KMS-11 (cell line): ENCODE data around the gene GASK1A.

Experiments used
- H2AFZ ChIP-seq: fragments of 200-600 bp; sonication (generic); 2 replicates; pipeline ENCODE4 v1.6.1; 2016; ENCODE audit warnings: antibody characterized with exemption, mixed run types, low read depth
- H3K27ac ChIP-seq: fragments of 200-600 bp; sonication (generic); 2 replicates; pipeline ENCODE4 v1.6.1; 2016; ENCODE audit warnings: mild to moderate bottlenecking, mixed run types
- H3K27me3 ChIP-seq: fragments of 200-600 bp; sonication (generic); 2 replicates; pipeline ENCODE4 v1.6.1; 2017; ENCODE audit warnings: mild to moderate bottlenecking, low read depth, mixed run types, moderate library complexity; ENCODE audit not compliant: insufficient read depth
- H3K36me3 ChIP-seq: fragments of 200-600 bp; sonication (generic); 2 replicates; pipeline ENCODE4 v1.6.1; 2017; ENCODE audit warnings: mild to moderate bottlenecking, mixed run types; ENCODE audit not compliant: insufficient read depth
- H3K4me1 ChIP-seq: fragments of 200-600 bp; sonication (generic); 2 replicates; pipeline ENCODE4 v1.6.1; 2016; ENCODE audit warnings: mild to moderate bottlenecking, low read depth, mixed run types; ENCODE audit not compliant: poor library complexity, severe bottlenecking
- H3K4me2 ChIP-seq: fragments of 200-600 bp; sonication (generic); 2 replicates; pipeline ENCODE4 v1.7.0; 2016; ENCODE audit warnings: mild to moderate bottlenecking, mixed run types
- H3K4me3 ChIP-seq: fragments of 200-600 bp; sonication (generic); IDR thresholded peaks from 2 replicates; pipeline ENCODE4 v1.6.1; 2017; ENCODE audit warnings: low read depth, low read length, mixed read lengths; ENCODE audit not compliant: insufficient read depth
- H3K79me2 ChIP-seq: fragments of 200-600 bp; sonication (generic); 2 replicates; pipeline ENCODE4 v1.6.1; 2016; ENCODE audit warnings: low read depth, mixed run types; ENCODE audit not compliant: insufficient read depth
- H3K9ac ChIP-seq: fragments of 200-600 bp; sonication (generic); 2 replicates; pipeline ENCODE4 v1.6.1; 2016; ENCODE audit warnings: mild to moderate bottlenecking, mixed run types
- H4K20me1 ChIP-seq: fragments of 200-600 bp; sonication (generic); 2 replicates; pipeline ENCODE4 v1.6.1; 2016; ENCODE audit warnings: mild to moderate bottlenecking, mixed run types; ENCODE audit not compliant: insufficient read depth
- CTCF ChIP-seq: fragments of 200-600 bp; sonication (generic); conservative IDR thresholded peaks from 2 replicates; pipeline ENCODE4 v1.6.1; 2017; ENCODE audit warnings: low read depth, mild to moderate bottlenecking, antibody characterized with exemption, low read length, moderate library complexity, mixed read lengths

GASK1A gene

DNA sequence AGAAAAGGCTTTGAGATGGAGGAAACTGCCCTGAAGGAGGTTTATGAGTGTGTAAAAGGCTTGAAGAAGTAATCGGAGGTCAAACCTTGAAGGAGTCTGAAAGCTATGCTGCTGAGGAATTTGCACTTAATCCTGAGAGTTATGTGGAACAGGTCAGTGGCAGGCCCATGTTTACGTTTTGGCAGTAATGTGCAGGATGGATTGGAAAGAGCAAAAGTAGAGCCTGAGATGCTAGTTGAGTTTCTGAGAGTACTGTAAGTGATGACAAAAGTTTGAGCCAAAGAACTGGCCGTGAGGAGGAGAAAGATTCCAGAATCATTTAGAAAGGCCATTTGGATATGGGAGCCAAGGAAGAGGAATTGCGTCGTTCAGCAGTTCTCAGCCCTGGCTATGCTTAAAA, 3.2 kb upstream of the GASK1A start:
- Histone ChIP-seq H3K79me2 (no peaks in the 10 kb centered on the region), H3K4me3 (no peak overlapping the region), H3K4me1 (no peaks in the 10 kb centered on the region), H2AFZ (no peak overlapping the region), H4K20me1 (no peaks in the 10 kb centered on the region), H3K27me3 (no peaks in the 10 kb centered on the region), H3K36me3 (no peaks in the 10 kb centered on the region), H3K9ac (no peak overlapping the region), H3K27ac (no peak overlapping the region), H3K4me2 (no peak overlapping the region)
- TF ChIP-seq CTCF: no peak

DNA sequence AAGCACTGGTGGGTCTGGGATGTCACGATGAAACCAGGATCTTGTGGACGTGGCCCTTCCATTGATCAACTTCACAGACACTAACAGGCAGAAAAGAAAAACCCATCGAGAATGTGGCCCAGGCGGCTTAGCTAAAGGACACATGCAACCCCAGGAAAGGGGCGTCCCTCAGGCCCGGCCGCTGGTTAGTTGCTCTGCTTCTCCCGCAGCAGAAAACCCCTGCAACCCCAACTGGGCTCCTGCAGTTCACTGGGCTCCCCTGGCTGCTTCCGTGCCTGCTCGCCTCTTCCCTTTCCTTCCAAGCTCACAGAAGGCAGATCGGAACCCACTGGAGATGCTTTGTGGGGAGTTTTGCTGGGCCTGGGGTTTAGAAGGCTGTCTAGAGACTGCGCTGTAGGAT, 1.1 kb downstream of the GASK1A start:
- H3K4me2 ChIP-seq: no peak overlapping the region
- no peaks in the 10 kb centered on the region for H3K4me1 ChIP-seq
- H3K27ac ChIP-seq: no peak overlapping the region
- H3K27me3 ChIP-seq: no peaks in the 10 kb centered on the region
- no peak for TF ChIP-seq CTCF
- no peaks in the 10 kb centered on the region for H3K79me2 ChIP-seq
- no peak overlapping the region for H2AFZ ChIP-seq
- no peak overlapping the region for H3K4me3 ChIP-seq
- H4K20me1 ChIP-seq: no peaks in the 10 kb centered on the region
- H3K36me3 ChIP-seq: no peaks in the 10 kb centered on the region
- H3K9ac ChIP-seq: no peak overlapping the region

- H3K4me3 ChIP-seq: no peak overlapping the region
- H3K9ac ChIP-seq: no peak overlapping the region
- H3K4me1 ChIP-seq: no peaks in the 10 kb centered on the region
- no peaks in the 10 kb centered on the region for H3K27me3 ChIP-seq
- H3K4me2 ChIP-seq: no peak overlapping the region
- H3K27ac ChIP-seq: no peak overlapping the region
- H3K36me3 ChIP-seq: no peaks in the 10 kb centered on the region
- no peak for TF ChIP-seq CTCF
- H4K20me1 ChIP-seq: no peaks in the 10 kb centered on the region
- no peak overlapping the region for H2AFZ ChIP-seq
- H3K79me2 ChIP-seq: no peaks in the 10 kb centered on the region
Observed at GRCh38 chr3:42980909-42981308, 1.8 kb downstream of the GASK1A start.

GRCh38 chr3:42982645-42983412, 3.7 kb downstream of the GASK1A start:
- H3K4me2 ChIP-seq: no peak overlapping the region
- no peak overlapping the region for H3K9ac ChIP-seq
- no peak for TF ChIP-seq CTCF
- no peaks in the 10 kb centered on the region for H4K20me1 ChIP-seq
- H3K4me1 ChIP-seq: no peaks in the 10 kb centered on the region
- no peaks in the 10 kb centered on the region for H3K36me3 ChIP-seq
- H3K27ac ChIP-seq: no peak overlapping the region
- no peaks in the 10 kb centered on the region for H3K79me2 ChIP-seq
- no peak overlapping the region for H2AFZ ChIP-seq
- H3K27me3 ChIP-seq: no peaks in the 10 kb centered on the region
- H3K4me3 ChIP-seq: no peak overlapping the region
